GM12878 (cell line): ENCODE data around the gene RAB35. TPM values are rescaled to one million over a fixed set of nuclear protein-coding genes. Genes with fewer than 3 reads are reported as not detected.

Experiments used
- ATAC-seq: fragments of 200-7000 bp; cut with Tn5 transposase; 3 replicates; pipeline ENCODE4 v1.9.1; 2020; ENCODE audit warnings: mild to moderate bottlenecking, moderate library complexity
- BruUV-seq: library from RNA; stranded (reverse); fragments of 400-500 nt; replicated peaks from 2 replicates; lab custom pipeline; 2021; lab: Mats Ljungman, UMichigan
- CTCF ChIA-PET: fragments of 300-600 bp; sonication (Branson Sonifier 250); formaldehyde crosslinking; extraction: SDS; loops from one replicate; lab custom pipeline; 2021; ENCODE audit warnings: inconsistent platforms; lab: Yijun Ruan, JAX
- POLR2A ChIA-PET: fragments of 350-600 bp; formaldehyde crosslinking; extraction: SDS; loops from one replicate; lab custom pipeline; 2021; ENCODE audit warnings: inconsistent platforms; lab: Charles Lee
- RAD21 ChIA-PET: fragments of 300-600 bp; sonication (Branson Sonifier 250); formaldehyde crosslinking; loops from one replicate; lab custom pipeline; 2023; ENCODE audit warnings: antibody characterized with exemption; ENCODE audit not compliant: unreplicated experiment; lab: Charles Lee
- SMC1A ChIA-PET: fragments of 300-600 bp; sonication (Branson Sonifier 250); formaldehyde crosslinking; loops from one replicate; lab custom pipeline; 2023; ENCODE audit not compliant: unreplicated experiment, uncharacterized antibody; lab: Charles Lee
- DNase-seq: peaks from one replicate; pipeline ENCODE4 v3.0.0-alpha.2; 2011; ENCODE audit warnings: low read depth, low spot score
- FAIRE-seq: peaks from 3 replicates; lab custom pipeline; 2011; peaks lifted over from hg19 to GRCh38; lab: Jason Lieb, UNC
- H2AFZ ChIP-seq: 2 replicates; pipeline ENCODE4 v1.6.0; 2011; ENCODE audit warnings: low read depth, low read length, control low read depth; ENCODE audit not compliant: control insufficient read depth
- H3K27ac ChIP-seq: 2 replicates; pipeline ENCODE4 v1.5.1; 2011; ENCODE audit warnings: control low read depth; ENCODE audit not compliant: control insufficient read depth, insufficient read depth
- H3K27me3 ChIP-seq, 2 experiments: replicated peaks in 1 of 2; 2 replicates each; pipeline versions ENCODE4 v1.6.0 to v1.6.1; 2011; ENCODE audit warnings: low read length in 1 of 2; ENCODE audit not compliant: control insufficient read depth in 2 of 2, insufficient read depth in 2 of 2
- H3K36me3 ChIP-seq, 2 experiments: 2 replicates each; pipeline ENCODE4 v1.5.1; 2011; ENCODE audit warnings: low read length in 1 of 2; ENCODE audit not compliant: control insufficient read depth in 2 of 2, insufficient read depth in 2 of 2
- H3K4me1 ChIP-seq: 2 replicates; pipeline ENCODE4 v1.6.1; 2011; ENCODE audit warnings: mild to moderate bottlenecking, low read length, moderate library complexity, mixed read lengths; ENCODE audit not compliant: control insufficient read depth, insufficient read depth
- H3K4me2 ChIP-seq: 2 replicates; pipeline ENCODE4 v1.6.0; 2011; ENCODE audit warnings: control low read depth; ENCODE audit not compliant: control insufficient read depth, insufficient read depth
- H3K4me3 ChIP-seq: fragments of 200-600 bp; sonication (generic); 2 replicates; pipeline ENCODE4 v1.5.1; 2016
- H3K79me2 ChIP-seq: 2 replicates; pipeline ENCODE4 v1.6.0; 2011; ENCODE audit warnings: low read length; ENCODE audit not compliant: control insufficient read depth, insufficient read depth
- H3K9ac ChIP-seq: 2 replicates; pipeline ENCODE4 v1.8.0; 2011; ENCODE audit warnings: low read length, control low read depth, mixed read lengths; ENCODE audit not compliant: control insufficient read depth, insufficient read depth
- H3K9me3 ChIP-seq: replicated peaks from 3 replicates; pipeline ENCODE4 v1.5.1; 2011; ENCODE audit warnings: mild to moderate bottlenecking, low read length; ENCODE audit not compliant: control insufficient read depth, insufficient read depth
- H4K20me1 ChIP-seq: 2 replicates; pipeline ENCODE4 v1.6.0; 2011; ENCODE audit not compliant: control insufficient read depth, insufficient read depth
- ATF7 ChIP-seq: fragments of 450-650 bp; IDR thresholded peaks from 2 replicates; pipeline ENCODE4 v1.6.1; 2016; ENCODE audit warnings: low read depth, mild to moderate bottlenecking
- BACH1 ChIP-seq: fragments of 450-650 bp; IDR thresholded peaks from 2 replicates; pipeline ENCODE4 v1.6.1; 2017; ENCODE audit warnings: mild to moderate bottlenecking, borderline replicate concordance
- BHLHE40 ChIP-seq, 2 experiments: fragments of 450-650 bp in 1 of 2; IDR thresholded peaks; 2 replicates each; pipeline ENCODE4 v1.6.1; 2011 to 2017; ENCODE audit warnings: low read depth in 2 of 2, borderline replicate concordance in 1 of 2, improper control_type of control experiment in 1 of 2, low read length in 1 of 2, mild to moderate bottlenecking in 1 of 2
- CBX5 ChIP-seq: sonication (generic); IDR thresholded peaks from 2 replicates; pipeline ENCODE4 v1.6.1; 2016; ENCODE audit warnings: low read depth, moderate library complexity, mild to moderate bottlenecking, inconsistent platforms
- CEBPB ChIP-seq, 2 experiments: fragments of 150-350 bp in 1 of 2; IDR thresholded peaks; 2 replicates each; pipeline ENCODE4 v1.6.1; 2012 to 2014; ENCODE audit warnings: low read depth in 2 of 2, low read length in 2 of 2, borderline replicate concordance in 1 of 2, inconsistent platforms in 1 of 2
- HCFC1 ChIP-seq: fragments of 150-350 bp; IDR thresholded peaks from 2 replicates; pipeline ENCODE4 v1.6.1; 2014; ENCODE audit warnings: low read length
- HDAC6 ChIP-seq: fragments of 200-600 bp; sonication (generic); IDR thresholded peaks from one replicate; pipeline ENCODE4 v1.8.0; 2017; ENCODE audit warnings: antibody characterized with exemption; ENCODE audit not compliant: unreplicated experiment
- IRF3 ChIP-seq: fragments of 450-650 bp; IDR thresholded peaks from 2 replicates; pipeline ENCODE4 v1.6.1; 2014; ENCODE audit warnings: mild to moderate bottlenecking
- KDM1A ChIP-seq: fragments of 200-600 bp; sonication (generic); IDR thresholded peaks from 2 replicates; pipeline ENCODE4 v1.6.1; 2016; ENCODE audit warnings: borderline replicate concordance
- NBN ChIP-seq: fragments of 450-650 bp; IDR thresholded peaks from 2 replicates; pipeline ENCODE4 v1.6.1; 2016
- NFXL1 ChIP-seq: fragments of 450-650 bp; IDR thresholded peaks from 2 replicates; pipeline ENCODE4 v1.6.1; 2017; ENCODE audit warnings: antibody characterized with exemption, mild to moderate bottlenecking, borderline replicate concordance
- NR2C2 ChIP-seq: IDR thresholded peaks from 2 replicates; pipeline ENCODE4 v1.6.1; 2011; ENCODE audit warnings: borderline replicate concordance, low read depth; ENCODE audit not compliant: control insufficient read depth, insufficient read length
- RELA ChIP-seq: fragments of 450-650 bp; IDR thresholded peaks from 2 replicates; pipeline ENCODE4 v1.8.0; 2014; ENCODE audit warnings: borderline replicate concordance; ENCODE audit not compliant: partially characterized antibody
- TARDBP ChIP-seq: IDR thresholded peaks from 2 replicates; pipeline ENCODE4 v1.6.1; 2016; ENCODE audit warnings: borderline replicate concordance
- TCF12 ChIP-seq: IDR thresholded peaks from 2 replicates; pipeline ENCODE4 v1.6.1; 2011; ENCODE audit warnings: low read depth, mild to moderate bottlenecking, low read length
- WGBS: methylation state at CpG from one replicate; pipeline ENCODE4 v1.1.6; 2016; ENCODE audit warnings: low lambda C conversion rate; ENCODE audit not compliant: insufficient replicate concordance, insufficient coverage; ENCODE audit errors: missing lambda C conversion rate; 5-methylcytosine and 5-hydroxymethylcytosine counted together
- in situ Hi-C: fragments of 300-500 bp; cut with MboI; formaldehyde crosslinking; loops from 9 replicates; pipeline ENCODE4 v1.14.3; 2018; ENCODE audit warnings: mixed read lengths
- intact Hi-C: fragments of 100-400 bp; cut with micrococcal nuclease; formaldehyde crosslinking; loops from one replicate; pipeline ENCODE4 v1.14.2; 2022; ENCODE audit not compliant: unreplicated experiment
- polyA plus RNA-seq, 11 experiments: library from polyadenylated mRNA; depleted of rRNA in 4 of 11; unstranded in 6 of 11; stranded (reverse) in 5 of 11; fragments of >200 nt; fragmentation: Nextera tagmentation in 4 of 11; fragmentation: Illumina TruSeq in 1 of 11; extraction: Ambion mirVana in 4 of 11; extraction: Trizol in 1 of 11; gene quantifications; 1 replicate in 1 of 11; 2 replicates in 10 of 11; pipeline versions ENCODE4 v1.2.1 to v1.2.3, GENCODE V29; 2011 to 2016; ENCODE audit warnings: inconsistent platforms in 2 of 11, missing spikeins in 2 of 11, low read depth in 1 of 11
- total RNA-seq, 4 experiments: library from RNA; depleted of rRNA in 3 of 4; stranded (reverse); fragments of >200 nt in 3 of 4; fragmentation: Illumina TruSeq in 1 of 4; extraction: Trizol in 1 of 4; gene quantifications; 2 replicates each; pipeline versions ENCODE4 v1.2.1 to v1.2.3, GENCODE V29; 2013 to 2021
- TF ChIP-seq, protein P1 (sequence below): fragments of 450-650 bp; IDR thresholded peaks from 2 replicates; pipeline ENCODE4 v1.6.1; 2017; ENCODE audit warnings: mild to moderate bottlenecking, moderate library complexity
- TF ChIP-seq, protein P2 (sequence below): IDR thresholded peaks from 2 replicates; pipeline ENCODE4 v1.6.1; 2012; ENCODE audit warnings: low read depth, low read length, improper control_type of control experiment
- TF ChIP-seq, protein P3 (sequence below): fragments of 450-650 bp; IDR thresholded peaks from 2 replicates; pipeline ENCODE4 v1.6.1; 2017; ENCODE audit warnings: low read depth, mild to moderate bottlenecking, moderate library complexity

The RAB35 gene
- total and polyA plus RNA-seq, 10 of the 15 experiments (the other 5 are each of a cell fraction or from before 2014, with no cell fraction given), result 0.76 to 99.2 (median 43.8) TPM

DNA sequence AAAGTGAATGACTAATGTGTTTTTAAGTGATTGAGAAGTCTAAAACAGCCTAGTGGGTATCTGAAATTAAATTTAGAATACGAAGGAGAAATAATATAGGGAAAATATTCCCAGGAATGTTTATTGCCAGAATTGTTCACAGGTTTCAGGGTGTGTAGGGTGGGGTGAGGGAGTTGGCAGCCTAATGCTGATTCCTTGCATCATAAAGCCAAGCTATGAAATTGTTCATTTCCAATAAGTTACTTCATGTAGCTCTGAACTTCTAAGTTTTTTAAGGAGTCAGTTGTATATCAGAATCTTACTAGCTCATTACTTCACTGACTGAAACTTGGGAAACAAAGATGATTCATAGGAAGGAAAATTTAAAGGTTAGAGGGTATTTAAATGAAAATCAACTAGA is 56.4 kb downstream of the RAB35 start:
- Histone ChIP-seq H3K4me2 (no peak overlapping the region), H3K9ac (no peak overlapping the region), H3K4me1 (no peaks in the 10 kb centered on the region), H2AFZ (no peak overlapping the region), H3K79me2 (no peaks in the 10 kb centered on the region), H3K27ac (no peak overlapping the region), H3K4me3 (no peak overlapping the region), H3K36me3 (no peaks in the 10 kb centered on the region), H3K27me3 (no peaks in the 10 kb centered on the region), H3K9me3 (no peaks in the 10 kb centered on the region), H4K20me1 (no peaks in the 10 kb centered on the region)
- ChIA-PET RAD21 (no interaction called here), POLR2A (no interaction called here), CTCF (interaction anchor here (0.9 to 1.3 kb wide), 2 partner anchors 9 to 57 kb away, joined by 3 read pairs; no protein-coding TSS in a partner anchor), SMC1A (no interaction called here)
- no peak for FAIRE-seq
- in situ Hi-C loops (no loop called here), intact Hi-C loops (no loop called here)
- WGBS, result 5% methylated on average over 1 of the region's 1 CpG
- BruUV-seq, result no TSS peak
- no peak for DNase-seq
- no peak for ATAC-seq
- TF ChIP-seq KDM1A (no peak), TARDBP (no peak), RELA (no peak), HCFC1 (no peak), HDAC6 (no peak), BACH1 (no peak), CBX5 (no peak), ATF7 (no peak), CEBPB (IDR thresholded peaks at IDR 0.05; ENCODE audit: borderline replicate concordance in 1 of 2, low read depth in 2 of 2, low read length in 2 of 2) (no peak), IRF3 (no peak), NR2C2 (no peak), NBN (no peak), NFXL1 (no peak), BHLHE40 (IDR thresholded peaks at IDR 0.05; ENCODE audit: borderline replicate concordance in 1 of 2, low read depth in 2 of 2, low read length in 1 of 2) (no peak), TCF12 (no peak)
- TF ChIP-seq, protein P1, sequence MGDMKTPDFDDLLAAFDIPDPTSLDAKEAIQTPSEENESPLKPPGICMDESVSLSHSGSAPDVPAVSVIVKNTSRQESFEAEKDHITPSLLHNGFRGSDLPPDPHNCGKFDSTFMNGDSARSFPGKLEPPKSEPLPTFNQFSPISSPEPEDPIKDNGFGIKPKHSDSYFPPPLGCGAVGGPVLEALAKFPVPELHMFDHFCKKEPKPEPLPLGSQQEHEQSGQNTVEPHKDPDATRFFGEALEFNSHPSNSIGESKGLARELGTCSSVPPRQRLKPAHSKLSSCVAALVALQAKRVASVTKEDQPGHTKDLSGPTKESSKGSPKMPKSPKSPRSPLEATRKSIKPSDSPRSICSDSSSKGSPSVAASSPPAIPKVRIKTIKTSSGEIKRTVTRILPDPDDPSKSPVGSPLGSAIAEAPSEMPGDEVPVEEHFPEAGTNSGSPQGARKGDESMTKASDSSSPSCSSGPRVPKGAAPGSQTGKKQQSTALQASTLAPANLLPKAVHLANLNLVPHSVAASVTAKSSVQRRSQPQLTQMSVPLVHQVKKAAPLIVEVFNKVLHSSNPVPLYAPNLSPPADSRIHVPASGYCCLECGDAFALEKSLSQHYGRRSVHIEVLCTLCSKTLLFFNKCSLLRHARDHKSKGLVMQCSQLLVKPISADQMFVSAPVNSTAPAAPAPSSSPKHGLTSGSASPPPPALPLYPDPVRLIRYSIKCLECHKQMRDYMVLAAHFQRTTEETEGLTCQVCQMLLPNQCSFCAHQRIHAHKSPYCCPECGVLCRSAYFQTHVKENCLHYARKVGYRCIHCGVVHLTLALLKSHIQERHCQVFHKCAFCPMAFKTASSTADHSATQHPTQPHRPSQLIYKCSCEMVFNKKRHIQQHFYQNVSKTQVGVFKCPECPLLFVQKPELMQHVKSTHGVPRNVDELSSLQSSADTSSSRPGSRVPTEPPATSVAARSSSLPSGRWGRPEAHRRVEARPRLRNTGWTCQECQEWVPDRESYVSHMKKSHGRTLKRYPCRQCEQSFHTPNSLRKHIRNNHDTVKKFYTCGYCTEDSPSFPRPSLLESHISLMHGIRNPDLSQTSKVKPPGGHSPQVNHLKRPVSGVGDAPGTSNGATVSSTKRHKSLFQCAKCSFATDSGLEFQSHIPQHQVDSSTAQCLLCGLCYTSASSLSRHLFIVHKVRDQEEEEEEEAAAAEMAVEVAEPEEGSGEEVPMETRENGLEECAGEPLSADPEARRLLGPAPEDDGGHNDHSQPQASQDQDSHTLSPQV, result no peak
- TF ChIP-seq, protein P2, sequence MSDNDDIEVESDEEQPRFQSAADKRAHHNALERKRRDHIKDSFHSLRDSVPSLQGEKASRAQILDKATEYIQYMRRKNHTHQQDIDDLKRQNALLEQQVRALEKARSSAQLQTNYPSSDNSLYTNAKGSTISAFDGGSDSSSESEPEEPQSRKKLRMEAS, result no peak
- TF ChIP-seq, protein P3, sequence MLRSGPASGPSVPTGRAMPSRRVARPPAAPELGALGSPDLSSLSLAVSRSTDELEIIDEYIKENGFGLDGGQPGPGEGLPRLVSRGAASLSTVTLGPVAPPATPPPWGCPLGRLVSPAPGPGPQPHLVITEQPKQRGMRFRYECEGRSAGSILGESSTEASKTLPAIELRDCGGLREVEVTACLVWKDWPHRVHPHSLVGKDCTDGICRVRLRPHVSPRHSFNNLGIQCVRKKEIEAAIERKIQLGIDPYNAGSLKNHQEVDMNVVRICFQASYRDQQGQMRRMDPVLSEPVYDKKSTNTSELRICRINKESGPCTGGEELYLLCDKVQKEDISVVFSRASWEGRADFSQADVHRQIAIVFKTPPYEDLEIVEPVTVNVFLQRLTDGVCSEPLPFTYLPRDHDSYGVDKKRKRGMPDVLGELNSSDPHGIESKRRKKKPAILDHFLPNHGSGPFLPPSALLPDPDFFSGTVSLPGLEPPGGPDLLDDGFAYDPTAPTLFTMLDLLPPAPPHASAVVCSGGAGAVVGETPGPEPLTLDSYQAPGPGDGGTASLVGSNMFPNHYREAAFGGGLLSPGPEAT, result no peak
